Cardiac muscle cell (in vitro differentiated cells and primary cell): ENCODE measurements around the gene P3R3URF. TPM values are rescaled to one million over a fixed set of nuclear protein-coding genes. Genes with fewer than 3 reads are reported as not detected.

Experiments used
- DNase-seq, 2 donors: peaks; one replicate each; pipeline versions ENCODE4 v3.0.0 to v3.0.0-alpha.2; 2010 to 2017; ENCODE audit warnings: low read depth in 1 of 2, low spot score in 1 of 2
- H3K27ac ChIP-seq: fragments of 200-600 bp; sonication (generic); 2 replicates; pipeline ENCODE4 v1.5.1; 2016
- H3K27me3 ChIP-seq: fragments of 200-600 bp; sonication (generic); 2 replicates; pipeline ENCODE4 v1.6.0; 2016; ENCODE audit warnings: control low read depth
- H3K36me3 ChIP-seq: fragments of 200-600 bp; sonication (generic); 2 replicates; pipeline ENCODE4 v1.5.1; 2016; ENCODE audit warnings: control low read depth
- H3K4me1 ChIP-seq: fragments of 200-600 bp; sonication (generic); 2 replicates; pipeline ENCODE4 v1.8.1; 2017; ENCODE audit warnings: low read depth, mild to moderate bottlenecking, mixed run types
- H3K4me3 ChIP-seq: fragments of 200-600 bp; sonication (generic); 2 replicates; pipeline ENCODE4 v1.5.1; 2016; ENCODE audit warnings: mild to moderate bottlenecking
- H3K9me3 ChIP-seq: fragments of 200-600 bp; sonication (generic); 2 replicates; pipeline ENCODE4 v1.5.1; 2017; ENCODE audit warnings: low read depth, mild to moderate bottlenecking, control low read depth
- CTCF ChIP-seq: IDR thresholded peaks from 2 replicates; pipeline ENCODE4 v1.5.1; 2012; ENCODE audit warnings: low read depth, mild to moderate bottlenecking, low read length
- polyA plus RNA-seq: library from polyadenylated mRNA; unstranded; fragments of >200 nt; fragmentation: Nextera tagmentation; extraction: Ambion mirVana; gene quantifications from 2 replicates; pipeline ENCODE4 v1.2.1, GENCODE V29; 2016
- total RNA-seq: library from RNA; depleted of rRNA; stranded (reverse); fragments of >200 nt; gene quantifications from 2 replicates; pipeline ENCODE4 v1.2.3, GENCODE V29; 2016

Gene P3R3URF
- total and polyA plus RNA-seq, 2 experiments from 2014 or later = not detected

DNA sequence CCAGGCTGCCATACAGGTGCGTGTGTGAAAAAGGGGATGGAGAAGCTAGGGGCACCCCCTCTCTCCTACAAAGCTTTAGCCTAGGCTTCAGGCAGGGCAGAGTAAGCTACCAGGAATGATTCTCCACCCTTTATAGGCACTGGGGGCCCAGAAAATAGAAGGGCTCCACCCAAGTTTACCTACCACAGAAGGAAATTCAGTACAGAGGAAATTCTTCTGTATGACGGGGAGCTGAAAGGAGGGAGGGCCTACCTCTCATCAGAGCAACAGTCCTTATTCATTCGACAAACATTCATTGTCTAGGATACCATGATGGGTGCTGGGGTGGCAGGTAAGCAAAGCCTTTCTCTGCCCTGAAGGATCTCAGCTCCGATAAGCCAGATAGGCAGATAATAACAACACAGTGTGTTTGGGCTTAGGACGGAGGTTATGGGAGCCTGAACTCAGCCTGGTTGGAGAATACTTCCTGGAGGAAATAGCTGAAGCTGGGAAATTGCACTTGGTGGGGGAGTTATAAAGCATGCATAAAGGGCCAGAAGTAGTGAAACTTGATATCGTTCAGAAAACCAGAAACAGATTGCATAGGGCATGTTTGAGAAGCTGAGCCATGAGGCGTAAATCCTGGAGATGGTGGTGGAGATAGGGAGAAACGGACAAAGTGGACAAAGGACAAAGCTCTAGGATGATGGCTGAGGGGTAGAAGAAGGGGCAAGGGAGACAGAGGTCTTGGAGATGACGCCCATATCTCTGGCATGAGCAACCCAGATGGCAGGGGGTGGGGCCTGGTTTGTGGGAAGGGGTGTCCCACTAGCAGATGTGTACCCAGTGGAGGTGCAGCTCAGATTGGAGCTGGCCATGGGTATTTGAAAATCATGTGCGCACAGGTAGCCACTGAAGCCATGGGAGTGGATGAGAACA lies 5.3 kb upstream of the P3R3URF start:
- H3K27ac ChIP-seq = no peak overlapping the region

DNA sequence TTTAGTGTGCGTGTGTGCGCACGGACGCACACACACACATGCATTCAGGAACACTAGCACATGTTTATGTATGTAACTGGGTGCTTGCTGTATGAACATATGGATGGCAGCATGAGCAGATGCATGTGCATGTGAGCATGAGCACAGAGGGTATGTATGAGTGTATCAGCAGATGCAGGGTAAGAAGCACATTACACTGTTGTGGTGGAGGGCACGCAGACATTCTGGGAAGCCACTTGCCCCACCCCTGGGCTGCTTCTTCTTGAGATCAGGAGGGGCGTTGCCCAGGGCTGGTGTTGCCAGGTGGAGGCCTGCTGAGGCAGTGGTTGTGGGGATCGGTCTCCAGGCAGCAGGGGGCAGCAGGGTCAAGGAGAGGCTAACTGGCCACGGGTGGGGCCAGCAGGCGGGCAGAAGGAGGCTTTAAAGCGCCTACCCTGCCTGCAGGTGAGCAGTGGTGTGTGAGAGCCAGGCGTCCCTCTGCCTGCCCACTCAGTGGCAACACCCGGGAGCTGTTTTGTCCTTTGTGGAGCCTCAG lies 3.9 kb upstream of the P3R3URF start:
- Histone ChIP-seq H3K9me3 (no peaks in the 10 kb centered on the region), H3K27ac (no peak overlapping the region), H3K4me1 (peaks cover 8% of the 10 kb centered on the region), H3K27me3 (no peaks in the 10 kb centered on the region), H3K4me3 (no peak overlapping the region), H3K36me3 (no peaks in the 10 kb centered on the region)
- TF ChIP-seq CTCF = no peak
- DNase-seq = peak in 1 of 2 donors; percentile 44

More for the DNA sequence above, 5.3 kb upstream of the P3R3URF start:
- Histone ChIP-seq H3K27me3 (no peaks in the 10 kb centered on the region), H3K4me3 (no peak overlapping the region), H3K36me3 (no peaks in the 10 kb centered on the region), H3K4me1 (peaks cover 8% of the 10 kb centered on the region), H3K9me3 (no peaks in the 10 kb centered on the region)
- TF ChIP-seq CTCF = no peak
- peak in 1 of 2 donors; percentile 25 for DNase-seq

- Histone ChIP-seq H3K4me3 (no peak overlapping the region), H3K36me3 (no peaks in the 10 kb centered on the region), H3K27me3 (no peaks in the 10 kb centered on the region), H3K27ac (no peak overlapping the region), H3K9me3 (no peaks in the 10 kb centered on the region), H3K4me1 (peaks cover 11% of the 10 kb centered on the region)
- TF ChIP-seq CTCF = peak; percentile 95
- peak; percentile 89 to 90 for DNase-seq
These were observed 3.1 kb upstream of the P3R3URF start for GRCh38 chr1:46179138-46180081.

DNA sequence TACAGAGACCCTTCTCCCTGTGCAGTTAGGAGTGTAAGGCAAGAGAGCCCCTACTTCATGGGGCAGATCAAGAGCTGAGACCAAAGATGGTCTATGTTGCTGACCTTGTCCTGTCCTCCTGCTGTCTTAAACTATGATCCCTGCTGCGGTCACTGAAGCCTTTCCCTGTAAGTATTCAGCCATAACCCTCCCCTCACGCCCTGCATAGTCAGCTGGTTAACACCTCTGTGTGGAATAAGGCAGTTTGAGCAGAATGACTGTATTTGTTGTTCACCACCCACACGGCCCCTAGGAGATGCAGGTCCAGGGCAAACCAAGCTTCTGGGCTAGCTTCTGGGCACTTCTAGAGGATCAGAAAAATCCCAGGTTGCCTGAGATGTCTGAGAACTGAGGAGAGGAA lies 1.0 kb downstream of the P3R3URF start:
- Histone ChIP-seq H3K4me3 (no peak overlapping the region), H3K27ac (no peak overlapping the region), H3K27me3 (no peaks in the 10 kb centered on the region), H3K9me3 (no peaks in the 10 kb centered on the region), H3K4me1 (peaks cover 11% of the 10 kb centered on the region), H3K36me3 (no peaks in the 10 kb centered on the region)
- no peak for DNase-seq
- no peak for TF ChIP-seq CTCF
